GM23248 (cell line): ENCODE measurements around the gene CRACDL. TPM values are rescaled to one million over a fixed set of nuclear protein-coding genes. Genes with fewer than 3 reads are reported as not detected.
"Not testable (repeated sequence)": the region's sequence is repeated elsewhere in the genome, so short reads cannot be mapped to it uniquely, and the experiment has no call there.

Source experiments
- DNase-seq: peaks from one replicate; pipeline ENCODE4 v3.0.0-alpha.2; 2015
- H2AFZ ChIP-seq: fragments of 200-600 bp; sonication (generic); 2 replicates; pipeline ENCODE4 v1.6.1; 2016; ENCODE audit warnings: antibody characterized with exemption
- H3F3A ChIP-seq: fragments of 200-600 bp; sonication (generic); 2 replicates; pipeline ENCODE4 v1.6.1; 2016; ENCODE audit warnings: mild to moderate bottlenecking, antibody characterized with exemption, mixed run types; ENCODE audit not compliant: insufficient read depth
- H3K27ac ChIP-seq: fragments of 200-600 bp; sonication (generic); 2 replicates; pipeline ENCODE4 v1.5.1; 2016; ENCODE audit warnings: mild to moderate bottlenecking
- H3K27me3 ChIP-seq: fragments of 200-600 bp; sonication (generic); replicated peaks from 2 replicates; pipeline ENCODE4 v1.6.1; 2016; ENCODE audit warnings: mild to moderate bottlenecking; ENCODE audit not compliant: insufficient read depth
- H3K36me3 ChIP-seq: fragments of 200-600 bp; sonication (generic); 2 replicates; pipeline ENCODE4 v1.6.1; 2016; ENCODE audit warnings: low read depth, mild to moderate bottlenecking
- H3K4me1 ChIP-seq: fragments of 200-600 bp; sonication (generic); 2 replicates; pipeline ENCODE4 v1.6.1; 2016; ENCODE audit warnings: mild to moderate bottlenecking; ENCODE audit not compliant: insufficient read depth
- H3K4me2 ChIP-seq: fragments of 200-600 bp; sonication (generic); one replicate; pipeline ENCODE4 v1.6.1; 2016; ENCODE audit warnings: mild to moderate bottlenecking; ENCODE audit not compliant: unreplicated experiment
- H3K4me3 ChIP-seq: fragments of 200-600 bp; sonication (generic); 2 replicates; pipeline ENCODE4 v1.5.1; 2016; ENCODE audit warnings: mild to moderate bottlenecking
- H3K79me2 ChIP-seq: fragments of 200-600 bp; sonication (generic); 2 replicates; pipeline ENCODE4 v1.6.1; 2016; ENCODE audit warnings: mild to moderate bottlenecking; ENCODE audit not compliant: insufficient read depth
- H3K9ac ChIP-seq: fragments of 200-600 bp; sonication (generic); 2 replicates; pipeline ENCODE4 v1.6.1; 2016; ENCODE audit warnings: mild to moderate bottlenecking
- H3K9me2 ChIP-seq: fragments of 200-600 bp; sonication (generic); 2 replicates; pipeline ENCODE4 v1.6.1; 2016; ENCODE audit warnings: mixed run types, mild to moderate bottlenecking, moderate library complexity; ENCODE audit not compliant: insufficient read depth
- H3K9me3 ChIP-seq: fragments of 200-600 bp; sonication (generic); one replicate; pipeline ENCODE4 v1.6.1; 2017; ENCODE audit warnings: low read depth
- H4K20me1 ChIP-seq: fragments of 200-600 bp; sonication (generic); 2 replicates; pipeline ENCODE4 v1.6.0; 2016; ENCODE audit not compliant: insufficient read depth
- EZH2 ChIP-seq: fragments of 200-600 bp; sonication (generic); IDR thresholded peaks from 2 replicates; pipeline ENCODE4 v1.6.1; 2018; ENCODE audit warnings: antibody characterized with exemption, mild to moderate bottlenecking; ENCODE audit not compliant: insufficient read depth, poor library complexity, severe bottlenecking
- EZH2phosphoT487 ChIP-seq: fragments of 200-600 bp; sonication (generic); IDR thresholded peaks from 2 replicates; pipeline ENCODE4 v1.6.1; 2018; ENCODE audit warnings: antibody characterized with exemption, moderate library complexity, mild to moderate bottlenecking, low read depth; ENCODE audit not compliant: insufficient read depth
- WGBS, 2 experiments: methylation state at CpG; one replicate each; pipeline ENCODE4 v1.1.6; 2015 to 2017; ENCODE audit warnings: low lambda C conversion rate in 2 of 2, low coverage in 1 of 2; ENCODE audit errors: missing lambda C conversion rate in 2 of 2; 5-methylcytosine and 5-hydroxymethylcytosine counted together
- in situ Hi-C: fragments of 300-500 bp; cut with MboI; formaldehyde crosslinking; loops from 2 replicates; pipeline ENCODE4 v1.15.0; 2020
- polyA plus RNA-seq: library from polyadenylated mRNA; unstranded; fragments of >200 nt; fragmentation: Nextera tagmentation; extraction: Ambion mirVana; gene quantifications from 2 replicates; pipeline ENCODE4 v1.2.1, GENCODE V29; 2016
- total RNA-seq: library from RNA; depleted of rRNA; stranded (reverse); fragments of >200 nt; shearing (Covaris generic); gene quantifications from 2 replicates; pipeline ENCODE4 v1.2.3, GENCODE V29; 2014

The CRACDL gene
- total and polyA plus RNA-seq, 2 experiments from 2014 or later, result not detected

DNA sequence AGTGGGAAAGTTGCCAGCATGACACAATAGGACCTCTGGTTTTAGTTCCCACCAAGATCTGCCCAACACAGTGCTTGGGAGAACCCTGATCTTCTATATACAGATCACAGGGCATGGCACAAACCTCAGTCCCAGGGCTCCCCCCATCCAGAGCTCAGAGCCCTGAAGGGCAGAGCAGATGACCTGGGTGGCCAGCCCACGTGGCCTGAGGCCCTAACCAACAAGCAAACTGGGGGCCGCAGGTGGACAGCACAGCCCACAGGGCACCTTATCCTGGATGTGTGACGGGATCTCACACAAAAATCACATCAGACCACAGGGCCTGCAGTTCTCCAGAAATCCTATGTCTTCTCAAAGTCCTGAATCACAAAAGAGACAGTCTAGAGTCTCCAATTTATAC, 34.7 kb downstream of the CRACDL start:
- TF ChIP-seq EZH2 (no peak), EZH2phosphoT487 (no peak)
- in situ Hi-C loops, result no loop called here
- Histone ChIP-seq H3K9me3 (no peaks in the 10 kb centered on the region), H3K27me3 (peaks cover 3% of the 10 kb centered on the region; the same call in 1 of the 2 replicates), H2AFZ (no peak overlapping the region), H3K4me1 (no peaks in the 10 kb centered on the region), H3F3A (no peaks in the 10 kb centered on the region), H3K9me2 (no peaks in the 10 kb centered on the region), H3K4me3 (no peak overlapping the region), H3K79me2 (no peaks in the 10 kb centered on the region), H3K9ac (no peak overlapping the region), H3K27ac (no peak overlapping the region), H3K36me3 (no peaks in the 10 kb centered on the region), H3K4me2 (no peak overlapping the region), H4K20me1 (no peaks in the 10 kb centered on the region)
- DNase-seq, result no peak
- WGBS, 2 experiments, result 67 to 74% methylated on average over 3 of the region's 3 CpGs

DNA sequence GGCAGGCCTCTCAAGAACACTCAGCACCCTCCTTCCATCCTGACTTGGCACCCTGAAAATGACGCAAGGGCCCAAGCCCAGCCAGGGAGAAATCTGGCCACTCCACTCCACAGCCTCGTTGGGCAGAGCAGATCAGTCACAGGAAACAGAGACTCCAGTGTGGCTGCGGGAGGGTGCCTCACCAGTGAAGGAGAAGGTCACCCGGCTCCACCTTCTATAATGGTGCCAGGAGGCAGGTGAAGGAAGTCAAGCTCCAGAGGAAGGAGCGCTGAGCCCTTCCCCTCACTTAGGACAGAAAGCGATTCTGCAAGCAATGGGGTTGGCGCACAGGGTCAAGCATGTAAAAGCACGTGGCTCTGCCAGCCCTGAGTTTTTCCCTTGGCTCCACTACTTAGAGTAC, 35.3 kb downstream of the CRACDL start:
- Histone ChIP-seq H3K27me3 (peaks cover 3% of the 10 kb centered on the region; the same call in 1 of the 2 replicates), H3K36me3 (no peaks in the 10 kb centered on the region), H3K27ac (no peak overlapping the region), H4K20me1 (no peaks in the 10 kb centered on the region), H3F3A (no peaks in the 10 kb centered on the region), H2AFZ (no peak overlapping the region), H3K4me2 (no peak overlapping the region), H3K9me2 (no peaks in the 10 kb centered on the region), H3K4me3 (no peak overlapping the region), H3K9me3 (no peaks in the 10 kb centered on the region), H3K4me1 (no peaks in the 10 kb centered on the region), H3K9ac (no peak overlapping the region), H3K79me2 (no peaks in the 10 kb centered on the region)
- no peak for TF ChIP-seq EZH2phosphoT487
- TF ChIP-seq EZH2, result no peak
- 80 to 81% methylated on average over 8 of the region's 8 CpGs for WGBS, 2 experiments
- DNase-seq, result no peak
- in situ Hi-C loops, result no loop called here

DNA sequence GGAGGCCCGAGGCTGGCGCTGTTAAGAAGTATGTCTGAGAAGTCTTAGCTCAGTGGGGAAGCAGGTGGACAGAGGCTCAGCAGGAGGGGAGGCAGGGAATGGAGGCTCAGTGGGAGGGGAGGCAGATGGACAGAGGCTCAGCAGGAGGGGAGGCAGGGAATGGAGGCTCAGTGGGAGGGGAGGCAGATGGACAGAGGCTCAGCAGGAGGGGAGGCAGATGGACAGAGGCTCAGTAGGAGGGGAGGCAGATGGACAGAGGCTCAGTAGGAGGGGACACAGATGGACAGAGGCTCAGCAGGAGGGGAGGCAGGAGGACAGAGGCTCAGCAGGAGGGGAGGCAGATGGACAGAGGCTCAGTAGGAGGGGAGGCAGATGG, 36.3 kb downstream of the CRACDL start:
- H4K20me1 ChIP-seq, DNase-seq, H3K27me3 ChIP-seq, H3K4me1 ChIP-seq, H3K9ac ChIP-seq, H2AFZ ChIP-seq, H3K9me2 ChIP-seq, H3K27ac ChIP-seq, H3K4me2 ChIP-seq, H3F3A ChIP-seq, H3K4me3 ChIP-seq, H3K9me3 ChIP-seq, in situ Hi-C loops, H3K79me2 ChIP-seq, H3K36me3 ChIP-seq: not testable (repeated sequence)
- WGBS, 2 experiments, result 48 to 54% methylated on average over 2 of the region's 2 CpGs

DNA sequence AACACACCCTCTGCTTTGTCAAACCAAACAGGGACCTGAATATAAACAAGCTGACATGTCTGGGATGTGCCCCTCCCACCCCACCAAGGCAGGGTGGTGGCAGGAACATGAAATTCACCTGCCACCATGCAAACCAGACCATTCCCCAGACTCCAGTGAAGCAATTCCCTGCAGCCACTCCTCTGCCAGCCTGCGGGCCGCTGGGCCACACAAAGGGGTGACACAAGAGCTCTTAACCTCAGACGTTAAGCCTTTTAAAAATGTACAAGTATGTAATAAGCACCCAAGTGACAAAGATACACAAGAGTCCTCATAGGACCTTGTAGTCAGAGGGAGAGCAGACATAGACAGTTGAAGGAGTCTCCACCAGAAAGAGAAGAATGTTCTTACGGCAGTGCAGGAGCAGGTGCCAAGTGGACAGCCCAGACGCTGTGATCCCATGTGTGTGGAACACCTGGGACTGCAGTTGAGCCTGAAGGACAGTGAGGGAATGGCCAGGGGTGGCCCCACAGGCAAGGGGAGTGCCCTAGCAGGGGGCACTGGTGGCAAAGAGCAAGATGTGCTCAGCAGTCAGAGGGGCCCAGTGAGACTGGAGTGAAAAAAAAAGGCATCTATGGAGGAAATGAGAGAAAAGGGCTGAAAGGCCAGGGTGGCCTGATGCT, 36.9 kb downstream of the CRACDL start:
- H3K9me3 ChIP-seq, result no peaks in the 10 kb centered on the region
- WGBS, 2 experiments, result 47 to 51% methylated on average over 5 of the region's 5 CpGs

DNA sequence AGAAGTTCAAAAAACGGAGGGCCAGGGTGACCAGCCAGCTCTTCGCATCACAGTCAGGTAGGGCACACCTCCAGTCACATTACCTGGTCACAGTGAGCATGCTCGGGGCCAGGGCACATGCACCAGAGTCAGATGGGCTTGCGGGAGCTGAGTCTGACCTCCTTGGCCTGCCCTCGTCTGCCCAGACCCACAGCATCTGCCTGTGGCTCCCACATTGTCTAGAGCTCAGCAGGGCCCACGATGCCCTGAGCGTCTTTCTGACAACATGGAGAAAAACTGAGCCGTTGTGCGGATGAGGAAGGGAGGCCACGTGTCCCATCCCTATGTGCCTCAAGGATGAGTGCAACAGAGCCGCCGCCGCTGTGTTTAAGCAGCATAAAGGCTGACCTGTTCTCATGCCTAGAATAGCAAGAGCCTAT, 37.6 kb downstream of the CRACDL start:
- H3K27ac ChIP-seq, result no peak overlapping the region
- H3K9ac ChIP-seq, result no peak overlapping the region
- no peaks in the 10 kb centered on the region for H3K9me2 ChIP-seq
- no peak for TF ChIP-seq EZH2
- no peak for TF ChIP-seq EZH2phosphoT487
- no peaks in the 10 kb centered on the region for H3K4me1 ChIP-seq
- no peak overlapping the region for H2AFZ ChIP-seq
- no peaks in the 10 kb centered on the region for H3K9me3 ChIP-seq
- H3K27me3 ChIP-seq, result peaks cover 3% of the 10 kb centered on the region; the same call in 1 of the 2 replicates
- WGBS, 2 experiments, result 61 to 68% methylated on average over 13 of the region's 13 CpGs
- no peak overlapping the region for H3K4me3 ChIP-seq
- H3K36me3 ChIP-seq, result no peaks in the 10 kb centered on the region
- H4K20me1 ChIP-seq, result no peaks in the 10 kb centered on the region
- no peak for DNase-seq
- in situ Hi-C loops, result no loop called here
- H3K4me2 ChIP-seq, result no peak overlapping the region
- H3K79me2 ChIP-seq, result no peaks in the 10 kb centered on the region
- H3F3A ChIP-seq, result no peaks in the 10 kb centered on the region

More for the DNA sequence above, 36.9 kb downstream of the CRACDL start:
- H4K20me1 ChIP-seq, result no peaks in the 10 kb centered on the region
- in situ Hi-C loops, result no loop called here
- no peak for TF ChIP-seq EZH2phosphoT487
- no peak for TF ChIP-seq EZH2
- no peak overlapping the region for H3K9ac ChIP-seq
- H3K36me3 ChIP-seq, result no peaks in the 10 kb centered on the region
- no peak overlapping the region for H3K4me2 ChIP-seq
- no peak for DNase-seq
- H3K27ac ChIP-seq, result no peak overlapping the region
- H3K4me3 ChIP-seq, result no peak overlapping the region
- peaks cover 3% of the 10 kb centered on the region; the same call in 1 of the 2 replicates for H3K27me3 ChIP-seq
- no peaks in the 10 kb centered on the region for H3F3A ChIP-seq
- no peaks in the 10 kb centered on the region for H3K9me2 ChIP-seq
- H2AFZ ChIP-seq, result no peak overlapping the region
- no peaks in the 10 kb centered on the region for H3K4me1 ChIP-seq
- no peaks in the 10 kb centered on the region for H3K79me2 ChIP-seq
